A673 (cell line): ENCODE data around the gene TNS3.

Experiments
- CTCF ChIP-seq: fragments of 300-800, 200-600 bp; sonication (generic); conservative IDR thresholded peaks from 2 replicates; pipeline ENCODE4 v1.5.1; 2017; ENCODE audit warnings: low read depth, mild to moderate bottlenecking, antibody characterized with exemption, low read length, moderate library complexity, mixed read lengths
- EZH2 ChIP-seq: fragments of 200-600 bp; sonication (generic); IDR thresholded peaks from 2 replicates; pipeline ENCODE4 v1.6.1; 2017; ENCODE audit warnings: borderline replicate concordance, low read depth, mild to moderate bottlenecking, mixed read lengths, antibody characterized with exemption, low read length; ENCODE audit not compliant: poor library complexity, severe bottlenecking

- TF ChIP-seq CTCF (no peak), EZH2 (no peak)
These were observed 218.9 kb downstream of the TNS3 start for GRCh38 chr7:47362984-47363383.
